Measurements from ENCODE around the gene WDR33. TPM values are rescaled to one million over a fixed set of nuclear protein-coding genes. Genes with fewer than 3 reads are reported as not detected.

Gene WDR33
- total and polyA plus RNA-seq, 10 of the 15 experiments (the other 5 are each of a cell fraction or from before 2014, with no cell fraction given), result 29.2 to 73.8 (median 45.6) TPM

- peaks cover 21% of the 10 kb centered on the region for H3K79me2 ChIP-seq (ENCODE audit: control insufficient read depth, insufficient read depth, low read length)
- peaks cover 13 to 18% of the 10 kb centered on the region in 2 experiments; a peak in 3 of 4 replicates for H3K36me3 ChIP-seq (ENCODE audit: control insufficient read depth in 2 of 2, insufficient read depth in 2 of 2, low read length in 1 of 2)
- H3K4me1 ChIP-seq (ENCODE audit: control insufficient read depth, insufficient read depth, low read length), result peaks cover 4% of the 10 kb centered on the region
- H3K27ac ChIP-seq (ENCODE audit: control insufficient read depth, insufficient read depth), result no peak overlapping the region
- POLR2A ChIA-PET, result interaction anchor here (1.2 to 2.3 kb wide), 2 partner anchors 100 to 106 kb away, joined by 3 to 8 read pairs; partner anchors contain the start of gene WDR33
- H3K4me3 ChIP-seq, result no peak overlapping the region
- in situ Hi-C loops (cut with MboI) (no loop called here), intact Hi-C loops (cut with micrococcal nuclease; ENCODE audit: unreplicated experiment) (no loop called here)
- no TSS peak for BruUV-seq (replicated peaks)
- ATAC-seq (no peak), DNase-seq (ENCODE audit: low read depth, low spot score) (no peak), FAIRE-seq (no peak)
- SMC1A ChIA-PET (ENCODE audit: uncharacterized antibody, unreplicated experiment), result interaction anchor here (0.8 to 2.0 kb wide), 8 partner anchors 16 to 124 kb away, joined by 3 to 9 read pairs (median 4); no protein-coding TSS in a partner anchor
- H3K9me3 ChIP-seq (replicated peaks; ENCODE audit: control insufficient read depth, insufficient read depth, low read length), result no peaks in the 10 kb centered on the region
- no peaks in the 10 kb centered on the region for H4K20me1 ChIP-seq (ENCODE audit: control insufficient read depth, insufficient read depth)
- no peak for TF ChIP-seq MYC (IDR thresholded peaks at IDR 0.05; ENCODE audit: insufficient read depth, insufficient read length, insufficient replicate concordance, low read length, severe bottlenecking)
- no peak for TF ChIP-seq USF2 (IDR thresholded peaks at IDR 0.05; ENCODE audit: borderline replicate concordance, low read depth, low read length)
- TF ChIP-seq YY1 (IDR thresholded peaks at IDR 0.05; ENCODE audit: low read depth, low read length), result no peak
- no peak for TF ChIP-seq NFYA (IDR thresholded peaks at IDR 0.05; ENCODE audit: borderline replicate concordance, low read depth, low read length)
- no peak for TF ChIP-seq SREBF1 (IDR thresholded peaks at IDR 0.05; ENCODE audit: low read length)
- TF ChIP-seq SMAD1 (IDR thresholded peaks at IDR 0.05; ENCODE audit: low read depth, partially characterized antibody), result no peak
- TF ChIP-seq MLLT1 (IDR thresholded peaks at IDR 0.05), result no peak
- TF ChIP-seq CHD4 (IDR thresholded peaks at IDR 0.05), result no peak
- no peak for TF ChIP-seq STAT1 (conservative IDR thresholded peaks at IDR 0.05)
- TF ChIP-seq NFYB (IDR thresholded peaks at IDR 0.05; ENCODE audit: insufficient read depth, low read depth, low read length), result no peak
- no peak for TF ChIP-seq BRCA1 (IDR thresholded peaks at IDR 0.05; ENCODE audit: low read depth, low read length)
- TF ChIP-seq BMI1 (IDR thresholded peaks at IDR 0.05; ENCODE audit: borderline replicate concordance), result no peak
- TF ChIP-seq CBX3 (IDR thresholded peaks at IDR 0.05; ENCODE audit: borderline replicate concordance, low read depth), result no peak
- no peak for TF ChIP-seq CREM (IDR thresholded peaks at IDR 0.05; ENCODE audit: low read depth)
- no peak for TF ChIP-seq TAF1 (IDR thresholded peaks at IDR 0.05; ENCODE audit: borderline replicate concordance, low read depth, low read length)
- no peak for TF ChIP-seq CHD1 (IDR thresholded peaks at IDR 0.05; ENCODE audit: low read depth, low read length)
- no peak for TF ChIP-seq BCL11A (IDR thresholded peaks at IDR 0.05; ENCODE audit: low read depth, low read length)
- no peak overlapping the region for H3K9ac ChIP-seq (ENCODE audit: control insufficient read depth, insufficient read depth, low read length)
- RAD21 ChIA-PET (ENCODE audit: unreplicated experiment), result interaction anchor here (4.4 to 5.7 kb wide), 2 partner anchors 29 to 44 kb away, joined by 21 to 53 read pairs; no protein-coding TSS in a partner anchor
- no peak overlapping the region for H2AFZ ChIP-seq (ENCODE audit: control insufficient read depth, low read depth, low read length)
- H3K27me3 ChIP-seq (replicated peaks in 1 of 2; ENCODE audit: control insufficient read depth in 2 of 2, insufficient read depth in 2 of 2, low read length in 1 of 2), result no peaks in the 10 kb centered on the region
- no peak overlapping the region for H3K4me2 ChIP-seq (ENCODE audit: control insufficient read depth, insufficient read depth)
- CTCF ChIA-PET, result interaction anchor here (2.4 to 3.3 kb wide), 2 partner anchors 9 to 106 kb away, joined by 7 to 9 read pairs; partner anchors contain the start of gene WDR33
- WGBS (ENCODE audit: insufficient coverage, insufficient replicate concordance, low lambda C conversion rate, missing lambda C conversion rate), result 87% methylated on average over 5 of the region's 5 CpGs
Measured at GRCh38 chr2:127705391-127706065, 105.4 kb downstream of the WDR33 start.
